HepG2 (cell line): ENCODE results near the gene PPP4C. TPM values are rescaled to one million over a fixed set of nuclear protein-coding genes. Genes with fewer than 3 reads are reported as not detected.

Experiments used
- ATM ChIP-seq: fragments of 450-650 bp; IDR thresholded peaks from 2 replicates; pipeline ENCODE4 v1.7.1; 2017; ENCODE audit warnings: mild to moderate bottlenecking, borderline replicate concordance
- CHD2 ChIP-seq: IDR thresholded peaks from 2 replicates; pipeline ENCODE4 v1.6.1; 2011; ENCODE audit warnings: low read depth, low read length, improper control_type of control experiment
- E2F2 ChIP-seq: sonication (generic); formaldehyde crosslinking; IDR thresholded peaks from 2 replicates; pipeline ENCODE4 v1.4.0; 2020; ENCODE audit warnings: missing genetic modification reagents, borderline replicate concordance
- FOXC1 ChIP-seq: sonication (generic); formaldehyde crosslinking; IDR thresholded peaks from 2 replicates; pipeline ENCODE4 v1.8.0; 2022; ENCODE audit warnings: mild to moderate bottlenecking, missing genetic modification reagents, borderline replicate concordance
- FOXP1 ChIP-seq, 2 experiments: fragments of 450-650 bp in 1 of 2; IDR thresholded peaks; 2 replicates each; pipeline ENCODE4 v1.6.1; 2017 to 2018; ENCODE audit warnings: antibody characterized with exemption in 1 of 2
- HMG20B ChIP-seq: conservative IDR thresholded peaks from 2 replicates; pipeline ENCODE4 v1.6.1; 2016; ENCODE audit warnings: missing genetic modification reagents, missing compliant biosample characterization
- HOXA9 ChIP-seq: sonication (generic); formaldehyde crosslinking; IDR thresholded peaks from 2 replicates; pipeline ENCODE4 v1.8.1; 2022; ENCODE audit warnings: missing genetic modification reagents, mild to moderate bottlenecking, moderate library complexity, borderline replicate concordance
- KLF13 ChIP-seq: sonication (generic); formaldehyde crosslinking; IDR thresholded peaks from 2 replicates; pipeline ENCODE4 v1.4.0; 2020; ENCODE audit warnings: mild to moderate bottlenecking, missing genetic modification reagents
- KLF9 ChIP-seq: IDR thresholded peaks from 2 replicates; pipeline ENCODE4 v1.6.1; 2016; ENCODE audit warnings: low read depth
- MED8 ChIP-seq: sonication (generic); formaldehyde crosslinking; IDR thresholded peaks from 2 replicates; pipeline ENCODE4 v1.8.1; 2023; ENCODE audit warnings: mild to moderate bottlenecking, missing genetic modification reagents; ENCODE audit not compliant: insufficient replicate concordance
- MEF2D ChIP-seq: sonication (generic); formaldehyde crosslinking; IDR thresholded peaks from 2 replicates; pipeline ENCODE4 v1.5.1; 2020; ENCODE audit warnings: mild to moderate bottlenecking, missing genetic modification reagents
- NFE2L1 ChIP-seq: sonication (generic); formaldehyde crosslinking; IDR thresholded peaks from 2 replicates; pipeline ENCODE4 v1.4.0; 2020; ENCODE audit warnings: missing genetic modification reagents, mild to moderate bottlenecking, borderline replicate concordance
- NFKBIZ ChIP-seq: IDR thresholded peaks from 2 replicates; pipeline ENCODE4 v1.6.1; 2018; ENCODE audit warnings: missing genetic modification reagents, missing compliant biosample characterization
- PCBP2 ChIP-seq: fragments of 200-400 bp; formaldehyde crosslinking; optimal IDR thresholded peaks from 2 replicates; pipeline ENCODE3; 2018; ENCODE audit warnings: low read length, low read depth; ENCODE audit not compliant: poor library complexity, severe bottlenecking
- PHF5A ChIP-seq: IDR thresholded peaks from one replicate; pipeline ENCODE4 v1.6.1; 2018; ENCODE audit warnings: low read depth, missing genetic modification reagents; ENCODE audit not compliant: unreplicated experiment
- SP140L ChIP-seq: sonication (generic); formaldehyde crosslinking; IDR thresholded peaks from 2 replicates; pipeline ENCODE4 v1.4.0; 2020; ENCODE audit warnings: missing genetic modification reagents, borderline replicate concordance
- SRSF1 ChIP-seq: fragments of 200-400 bp; formaldehyde crosslinking; optimal IDR thresholded peaks from 2 replicates; pipeline ENCODE3; 2017; ENCODE audit warnings: mild to moderate bottlenecking, low read depth, low read length, moderate library complexity
- SYNCRIP ChIP-seq: fragments of 200-400 bp; formaldehyde crosslinking; IDR thresholded peaks from 2 replicates; pipeline ENCODE4 v1.6.1; 2018; ENCODE audit warnings: mild to moderate bottlenecking, low read depth, low read length; ENCODE audit not compliant: insufficient read depth
- YEATS2 ChIP-seq: sonication (generic); formaldehyde crosslinking; IDR thresholded peaks from 2 replicates; pipeline ENCODE4 v1.4.0; 2020; ENCODE audit warnings: missing genetic modification reagents, borderline replicate concordance
- ZFP82 ChIP-seq: sonication (generic); formaldehyde crosslinking; IDR thresholded peaks from 2 replicates; pipeline ENCODE4 v1.5.1; 2020; ENCODE audit warnings: mild to moderate bottlenecking, missing genetic modification reagents, borderline replicate concordance
- ZNF260 ChIP-seq: sonication (generic); formaldehyde crosslinking; IDR thresholded peaks from 2 replicates; pipeline ENCODE4 v1.4.0; 2020; ENCODE audit warnings: missing genetic modification reagents, low read depth, mild to moderate bottlenecking, borderline replicate concordance
- ZNF362 ChIP-seq: sonication (generic); formaldehyde crosslinking; IDR thresholded peaks from 2 replicates; pipeline ENCODE4 v1.4.0; 2020; ENCODE audit warnings: missing genetic modification reagents, mild to moderate bottlenecking, borderline replicate concordance
- ZNF615 ChIP-seq: sonication (generic); formaldehyde crosslinking; IDR thresholded peaks from 2 replicates; pipeline ENCODE4 v1.5.0; 2020; ENCODE audit warnings: mild to moderate bottlenecking, missing genetic modification reagents, borderline replicate concordance
- ZNF816 ChIP-seq: sonication (generic); formaldehyde crosslinking; IDR thresholded peaks from 2 replicates; pipeline ENCODE4 v1.8.0; 2022; ENCODE audit warnings: missing genetic modification reagents, mild to moderate bottlenecking, borderline replicate concordance
- ZNF83 ChIP-seq: sonication (generic); formaldehyde crosslinking; IDR thresholded peaks from 2 replicates; pipeline ENCODE4 v1.4.0; 2020; ENCODE audit warnings: missing genetic modification reagents, mild to moderate bottlenecking, borderline replicate concordance
- ZNF850 ChIP-seq: sonication (generic); formaldehyde crosslinking; conservative IDR thresholded peaks from 2 replicates; pipeline ENCODE4 v1.9.0; 2021; ENCODE audit warnings: mild to moderate bottlenecking, missing genetic modification reagents
- polyA plus RNA-seq, 8 experiments: library from polyadenylated mRNA; depleted of rRNA in 3 of 8; stranded (reverse) in 7 of 8; unstranded in 1 of 8; fragments of >200 nt; fragmentation: Illumina TruSeq in 4 of 8; extraction: Trizol in 4 of 8; gene quantifications; 2 replicates each; pipeline versions ENCODE4 v1.2.1 to v1.2.3, GENCODE V29; 2011 to 2016; ENCODE audit warnings: low read depth in 4 of 8, missing spikeins in 1 of 8, mixed read lengths in 1 of 8; ENCODE audit not compliant: insufficient read depth in 1 of 8
- total RNA-seq, 5 experiments: library from RNA; depleted of rRNA; stranded (reverse); fragments of >200 nt; fragmentation: Illumina TruSeq; extraction: Trizol; gene quantifications; 2 replicates each; pipeline ENCODE4 v1.2.3, GENCODE V29; 2016; ENCODE audit warnings: low read depth in 1 of 5

PPP4C gene
- total and polyA plus RNA-seq, 2 of the 13 experiments (the other 11 are each of a cell fraction or from before 2014, with no cell fraction given) = 176 to 220 TPM

GRCh38 chr16:30065102-30065942 is 10.5 kb upstream of the PPP4C start, which contains the start of gene ALDOA (continued):
- TF ChIP-seq HMG20B (peak; percentile 68), NFKBIZ (peak; percentile 57; the same call in 1 of the 2 replicates), ZNF850 (CRISPR knock-in tag) (no peak), MEF2D (CRISPR knock-in tag) (peak; percentile 85), PCBP2 (no peak), NFE2L1 (CRISPR knock-in tag) (peak; percentile 100), CHD2 (peak; percentile 77), FOXP1 (IDR thresholded peaks at IDR 0.05) (no peak), FOXP1 (CRISPR knock-in tag; IDR thresholded peaks at IDR 0.05) (peak; percentile 26; the same call in 1 of the 2 replicates), ZNF816 (no peak; the same call in 1 of the 2 replicates), ZNF83 (CRISPR knock-in tag) (peak; percentile 94), YEATS2 (CRISPR knock-in tag) (peak; percentile 95), HOXA9 (CRISPR knock-in tag) (peak; percentile 33; the same call in 1 of the 2 replicates), MED8 (CRISPR knock-in tag) (peak; percentile 99), ZFP82 (CRISPR knock-in tag) (peak; percentile 83; the same call in 1 of the 2 replicates), ZNF362 (CRISPR knock-in tag) (no peak; the same call in 1 of the 2 replicates), SP140L (CRISPR knock-in tag) (no peak), SRSF1 (no peak), PHF5A (CRISPR knock-in tag) (peak; percentile 83), E2F2 (CRISPR knock-in tag) (no peak; the same call in 1 of the 2 replicates), KLF13 (CRISPR knock-in tag) (peak; percentile 95), ATM (no peak), SYNCRIP (no peak), FOXC1 (CRISPR knock-in tag) (peak; percentile 99), KLF9 (no peak; the same call in 1 of the 2 replicates), ZNF260 (CRISPR knock-in tag) (no peak), ZNF615 (CRISPR knock-in tag) (peak; percentile 31; the same call in 1 of the 2 replicates)
